Large intestine (tissue), 3 donors: ENCODE results near the gene LEAP2. TPM values are rescaled to one million over a fixed set of nuclear protein-coding genes. Genes with fewer than 3 reads are reported as not detected.

Experiments used
- DNase-seq, 2 donors: peaks; one replicate each; pipeline versions ENCODE4 v3.0.0 to v3.0.0-alpha.2; 2013
- H3K27ac ChIP-seq: one replicate; pipeline ENCODE4 v1.5.1; 2013; ENCODE audit warnings: low read length
- H3K27me3 ChIP-seq: 2 replicates; pipeline ENCODE4 v1.6.1; 2013; ENCODE audit warnings: low read length; ENCODE audit not compliant: control insufficient read depth, insufficient read depth
- H3K36me3 ChIP-seq: 2 replicates; pipeline ENCODE4 v1.6.1; 2013; ENCODE audit warnings: low read length; ENCODE audit not compliant: control insufficient read depth, insufficient read depth
- H3K4me1 ChIP-seq: one replicate; pipeline ENCODE4 v1.6.1; 2013; ENCODE audit warnings: low read length; ENCODE audit not compliant: control insufficient read depth, insufficient read depth
- H3K4me3 ChIP-seq: one replicate; pipeline ENCODE4 v1.5.1; 2013; ENCODE audit warnings: low read length
- H3K9me3 ChIP-seq: one replicate; pipeline ENCODE4 v1.6.1; 2013; ENCODE audit warnings: mild to moderate bottlenecking, low read depth, low read length, moderate library complexity; ENCODE audit not compliant: control insufficient read depth
- WGBS: methylation state at CpG from one replicate; pipeline ENCODE4 v1.1.5; 2013; ENCODE audit warnings: low lambda C conversion rate; ENCODE audit not compliant: insufficient coverage; 5-methylcytosine and 5-hydroxymethylcytosine counted together
- polyA plus RNA-seq: library from polyadenylated mRNA; unstranded; fragments of 120-200 nt; gene quantifications from one replicate; pipeline ENCODE4 v1.2.1, GENCODE V29; 2013

LEAP2 gene
- polyA plus RNA-seq, 1 donor, result 12.3 TPM

DNA sequence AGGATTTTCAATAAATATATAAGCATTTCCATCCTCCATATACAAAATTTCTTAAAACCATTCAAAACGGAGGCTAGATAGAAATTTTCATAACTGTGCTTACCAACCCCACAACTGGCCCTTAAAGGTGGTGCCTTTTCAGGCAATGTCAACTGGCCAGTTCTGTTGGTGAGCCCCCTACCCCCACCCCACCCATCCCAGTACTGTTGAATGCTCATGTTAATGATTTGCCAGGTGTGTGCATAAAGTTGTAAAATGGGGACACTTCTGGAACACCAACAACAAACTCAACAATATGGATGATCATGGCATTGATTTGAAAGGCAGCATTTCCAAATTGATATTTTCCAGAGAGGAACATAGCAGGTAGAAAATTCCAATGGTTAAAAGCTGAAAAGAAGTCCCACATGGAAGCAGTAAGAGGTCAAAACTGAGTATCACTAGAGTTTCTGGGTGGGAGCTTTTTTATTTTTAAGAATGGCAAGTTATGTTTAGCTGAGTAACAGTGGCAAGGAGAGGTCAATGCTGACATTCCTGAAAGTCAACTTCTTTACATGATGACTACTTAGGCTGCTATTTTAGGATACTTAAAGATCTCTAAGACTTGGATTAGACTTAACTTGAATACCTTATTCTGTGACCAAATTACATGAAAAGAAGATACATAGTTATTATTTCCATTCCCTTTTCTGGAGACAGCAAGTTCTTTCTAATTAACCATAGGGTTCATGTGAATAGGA is 2.7 kb downstream of the LEAP2 start:
- peaks cover 29% of the 10 kb centered on the region for H3K4me1 ChIP-seq
- WGBS, result 86% methylated on average over 1 of the region's 1 CpG
- H3K4me3 ChIP-seq, result no peak overlapping the region
- H3K9me3 ChIP-seq, result peaks cover 2% of the 10 kb centered on the region
- H3K27ac ChIP-seq, result no peak overlapping the region
- DNase-seq, result no peak
- peaks cover 36% of the 10 kb centered on the region for H3K36me3 ChIP-seq
- H3K27me3 ChIP-seq, result no peaks in the 10 kb centered on the region

DNA sequence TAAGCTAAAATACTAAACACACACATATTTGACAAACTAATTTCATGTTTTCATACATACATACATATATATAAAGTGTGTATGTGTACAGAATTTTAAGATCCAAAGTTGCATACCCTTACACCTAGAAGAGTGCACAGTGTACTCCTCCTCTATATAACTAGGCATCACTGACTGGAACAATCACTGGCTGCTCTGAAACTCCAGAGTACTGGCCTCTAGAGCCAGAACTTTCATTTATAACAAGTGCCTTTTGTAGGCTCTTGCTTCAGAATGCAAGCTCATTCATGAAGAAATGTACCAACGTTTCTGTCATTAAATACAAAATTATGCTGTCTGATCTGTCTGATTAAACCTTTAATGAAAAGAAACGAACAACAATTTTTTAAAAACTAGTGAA is 4.0 kb downstream of the LEAP2 start:
- Histone ChIP-seq H3K9me3 (peaks cover 2% of the 10 kb centered on the region), H3K27me3 (no peaks in the 10 kb centered on the region), H3K4me1 (peaks cover 16% of the 10 kb centered on the region), H3K27ac (no peak overlapping the region), H3K4me3 (no peak overlapping the region), H3K36me3 (peaks cover 44% of the 10 kb centered on the region)
- no CpG with 5 or more reads among the region's 2 CpGs for WGBS
- no peak for DNase-seq

DNA sequence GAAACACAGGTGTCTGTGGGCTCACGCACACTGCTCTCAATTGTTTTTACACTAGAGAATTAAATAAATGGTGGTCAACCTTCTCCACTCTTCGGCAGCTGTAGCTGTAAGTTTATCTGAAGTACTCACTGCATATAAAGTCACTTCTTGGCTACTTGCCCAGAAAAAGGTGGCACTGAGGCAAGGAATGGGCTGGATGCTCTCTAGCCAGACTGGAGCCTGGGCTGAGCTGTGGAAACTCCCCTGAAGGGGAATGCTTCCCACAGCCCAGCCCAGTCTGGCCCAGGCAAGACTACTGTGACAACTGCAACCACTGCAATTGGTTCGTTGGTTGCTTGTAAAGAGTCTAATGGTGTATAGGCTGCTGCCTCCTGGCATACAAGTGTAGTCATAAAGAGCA is 4.5 kb downstream of the LEAP2 start:
- Histone ChIP-seq H3K9me3 (peaks cover 2% of the 10 kb centered on the region), H3K36me3 (peaks cover 48% of the 10 kb centered on the region), H3K4me1 (peaks cover 11% of the 10 kb centered on the region), H3K27ac (no peak overlapping the region), H3K27me3 (no peaks in the 10 kb centered on the region), H3K4me3 (no peak overlapping the region)
- WGBS, result no CpG with 5 or more reads among the region's 3 CpGs
- peak in 1 of 2 donors; percentile 21 for DNase-seq

DNA sequence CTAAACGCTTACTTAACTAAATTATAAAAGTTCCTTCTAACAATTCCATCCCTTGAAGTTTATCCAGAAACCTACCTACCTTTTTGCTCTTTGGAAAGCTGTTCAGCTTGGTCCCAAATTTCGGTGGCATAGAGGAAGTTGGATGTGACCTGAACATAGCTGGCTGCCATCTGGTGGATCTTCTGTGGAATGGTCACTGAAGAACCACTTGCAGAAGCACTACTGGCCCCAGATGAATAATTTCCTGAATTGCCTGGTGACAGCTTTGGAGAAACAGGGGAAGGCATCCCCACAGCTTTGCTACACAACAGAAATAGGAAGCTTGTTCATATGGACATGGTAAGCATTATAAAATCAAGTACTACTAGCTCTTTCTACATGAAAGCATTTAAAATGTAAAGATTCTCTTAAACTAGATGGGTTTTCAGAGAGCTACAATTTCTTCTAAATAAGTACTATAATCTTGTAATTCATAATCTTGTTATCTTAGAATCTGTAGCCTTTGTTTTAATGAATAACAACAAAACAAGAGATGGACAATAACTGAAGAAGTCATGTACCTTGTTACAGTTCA is 9.9 kb downstream of the LEAP2 start:
- H3K27ac ChIP-seq, result no peak overlapping the region
- no peaks in the 10 kb centered on the region for H3K27me3 ChIP-seq
- no peaks in the 10 kb centered on the region for H3K4me1 ChIP-seq
- no peak overlapping the region for H3K4me3 ChIP-seq
- H3K36me3 ChIP-seq, result peaks cover 67% of the 10 kb centered on the region
- DNase-seq, result peak; percentile 57 to 65
- WGBS, result 67% methylated on average over 1 of the region's 2 CpGs
- no peaks in the 10 kb centered on the region for H3K9me3 ChIP-seq

DNA sequence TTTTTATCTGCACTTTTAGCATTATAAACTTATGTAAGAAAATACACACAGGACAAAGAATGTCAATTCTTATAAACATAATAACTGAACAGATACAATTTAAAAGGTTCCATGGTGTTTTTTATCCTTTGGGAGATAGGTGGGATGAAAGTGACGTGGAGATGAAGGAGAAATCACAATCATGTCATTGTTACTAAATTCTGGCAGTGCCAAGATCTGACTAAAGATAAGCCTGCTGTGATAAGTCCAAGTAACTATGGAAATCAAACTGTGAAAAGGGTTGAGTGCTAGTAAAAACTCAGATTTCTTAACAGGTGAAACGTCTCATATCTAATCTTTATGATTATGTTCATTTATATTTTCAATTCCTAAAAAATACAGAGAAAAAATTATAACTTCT is 11.1 kb downstream of the LEAP2 start:
- Histone ChIP-seq H3K36me3 (peaks cover 69% of the 10 kb centered on the region), H3K4me3 (no peak overlapping the region), H3K9me3 (no peaks in the 10 kb centered on the region), H3K4me1 (no peaks in the 10 kb centered on the region), H3K27ac (no peak overlapping the region), H3K27me3 (no peaks in the 10 kb centered on the region)
- no peak for DNase-seq
- WGBS, result 92% methylated on average over 2 of the region's 2 CpGs

DNA sequence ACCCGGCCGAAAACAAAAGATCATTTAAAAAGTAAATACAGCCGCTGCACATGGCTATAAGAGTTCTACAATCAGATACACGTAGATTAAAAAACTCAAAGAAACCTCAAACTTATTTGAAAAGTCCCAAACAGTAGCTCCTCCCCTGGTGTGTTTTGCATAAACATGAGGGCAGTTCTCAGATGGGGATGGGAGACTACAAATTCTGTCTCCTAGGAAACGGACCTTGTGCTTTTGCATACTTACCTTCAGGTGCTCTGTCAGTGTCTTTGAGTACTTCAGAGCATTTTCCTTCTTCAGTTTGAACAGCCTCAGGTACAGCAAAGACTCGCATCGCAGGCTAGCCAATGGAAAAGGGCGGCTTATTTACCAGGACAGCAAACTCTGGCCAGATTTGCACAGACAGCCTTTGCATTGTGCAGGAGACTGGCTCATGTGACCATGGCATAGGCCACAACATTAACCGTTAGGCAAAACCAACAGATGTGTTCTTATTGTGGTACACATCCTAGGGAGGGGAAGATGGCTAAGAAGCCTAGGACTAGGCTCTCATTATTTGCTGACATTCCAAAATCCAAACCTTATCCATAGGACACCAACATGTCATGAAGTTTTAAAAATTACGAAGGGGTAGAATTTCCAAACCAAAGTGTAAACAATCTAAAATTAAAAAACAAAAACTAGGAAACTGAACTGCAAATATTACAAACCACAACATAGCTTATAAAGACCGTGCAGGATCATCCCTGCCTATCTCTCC is 12.8 kb downstream of the LEAP2 start:
- DNase-seq, result no peak
- Histone ChIP-seq H3K36me3 (peaks cover 68% of the 10 kb centered on the region), H3K27me3 (no peaks in the 10 kb centered on the region), H3K4me3 (no peak overlapping the region), H3K27ac (no peak overlapping the region), H3K9me3 (no peaks in the 10 kb centered on the region), H3K4me1 (no peaks in the 10 kb centered on the region)
- 95% methylated on average over 3 of the region's 11 CpGs for WGBS

DNA sequence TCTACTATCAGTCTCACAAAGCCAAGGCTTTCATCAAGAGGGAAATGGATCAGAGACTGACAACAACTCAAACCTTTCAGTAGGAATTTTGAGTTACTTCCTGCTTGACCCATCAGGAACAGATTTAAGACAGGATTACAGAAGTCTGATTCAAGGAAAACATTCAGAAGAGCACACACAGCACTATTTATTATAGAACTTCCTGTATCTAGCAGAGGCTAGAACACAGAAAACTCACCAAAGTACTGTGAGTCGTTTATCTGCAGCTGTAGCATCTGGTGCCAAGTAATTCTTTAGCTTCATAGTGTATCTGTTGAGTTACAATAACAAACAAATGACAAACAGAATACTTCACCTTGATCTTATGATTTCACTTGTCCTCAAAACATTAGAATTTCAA is 13.8 kb downstream of the LEAP2 start:
- Histone ChIP-seq H3K36me3 (peaks cover 64% of the 10 kb centered on the region), H3K27ac (no peak overlapping the region)
- WGBS, result no CpG with 5 or more reads among the region's 1 CpG

DNA sequence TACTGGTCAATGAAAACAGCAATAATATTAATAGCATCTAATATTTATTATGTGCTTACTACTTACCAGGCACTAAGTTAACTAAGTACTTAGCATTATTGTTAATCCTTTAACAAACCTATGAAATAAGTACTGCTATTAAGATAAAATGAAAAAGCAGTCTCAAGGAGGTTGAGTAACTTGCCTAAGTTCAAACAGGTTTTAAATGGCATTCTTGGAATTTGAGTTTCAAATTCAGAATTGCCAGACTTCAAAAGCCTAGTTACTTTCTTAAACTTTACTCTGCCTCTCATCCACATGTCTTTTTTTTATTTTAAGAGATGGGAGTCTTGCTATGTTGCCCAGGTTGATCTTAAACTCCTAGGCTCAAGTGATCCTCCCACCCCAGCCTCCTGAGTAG is 16.0 kb downstream of the LEAP2 start:
- peaks cover 72% of the 10 kb centered on the region for H3K36me3 ChIP-seq
- H3K4me3 ChIP-seq, result no peak overlapping the region
- no peak for DNase-seq
- no peaks in the 10 kb centered on the region for H3K4me1 ChIP-seq
- no peaks in the 10 kb centered on the region for H3K9me3 ChIP-seq
- no peaks in the 10 kb centered on the region for H3K27me3 ChIP-seq
- no peak overlapping the region for H3K27ac ChIP-seq

More for the DNA sequence above, 13.8 kb downstream of the LEAP2 start:
- no peak overlapping the region for H3K4me3 ChIP-seq
- no peaks in the 10 kb centered on the region for H3K27me3 ChIP-seq
- no peaks in the 10 kb centered on the region for H3K4me1 ChIP-seq
- no peak for DNase-seq
- H3K9me3 ChIP-seq, result no peaks in the 10 kb centered on the region

DNA sequence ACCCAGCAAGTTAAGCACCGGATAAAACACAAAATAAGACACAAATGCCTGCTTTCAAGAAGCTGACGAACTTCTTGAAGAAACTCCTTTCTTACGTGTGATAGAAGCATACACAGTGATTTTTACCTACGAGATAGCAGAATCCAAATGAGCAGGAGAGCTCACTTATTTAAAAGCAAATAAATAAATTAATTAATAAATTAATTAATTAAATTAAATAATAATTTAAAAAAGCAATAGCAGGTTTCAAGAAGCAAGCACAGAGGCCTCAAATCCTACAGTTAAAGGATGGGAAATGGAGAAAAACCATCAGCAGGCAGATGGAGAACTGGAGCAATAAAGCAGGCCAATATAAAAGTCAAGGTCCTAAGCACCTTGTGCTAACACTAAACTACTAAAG is 17.3 kb downstream of the LEAP2 start:
- 100% methylated on average over 3 of the region's 4 CpGs for WGBS
- Histone ChIP-seq H3K4me1 (no peaks in the 10 kb centered on the region), H3K36me3 (peaks cover 75% of the 10 kb centered on the region), H3K4me3 (no peak overlapping the region), H3K9me3 (no peaks in the 10 kb centered on the region), H3K27ac (no peak overlapping the region), H3K27me3 (no peaks in the 10 kb centered on the region)
- DNase-seq, result no peak

DNA sequence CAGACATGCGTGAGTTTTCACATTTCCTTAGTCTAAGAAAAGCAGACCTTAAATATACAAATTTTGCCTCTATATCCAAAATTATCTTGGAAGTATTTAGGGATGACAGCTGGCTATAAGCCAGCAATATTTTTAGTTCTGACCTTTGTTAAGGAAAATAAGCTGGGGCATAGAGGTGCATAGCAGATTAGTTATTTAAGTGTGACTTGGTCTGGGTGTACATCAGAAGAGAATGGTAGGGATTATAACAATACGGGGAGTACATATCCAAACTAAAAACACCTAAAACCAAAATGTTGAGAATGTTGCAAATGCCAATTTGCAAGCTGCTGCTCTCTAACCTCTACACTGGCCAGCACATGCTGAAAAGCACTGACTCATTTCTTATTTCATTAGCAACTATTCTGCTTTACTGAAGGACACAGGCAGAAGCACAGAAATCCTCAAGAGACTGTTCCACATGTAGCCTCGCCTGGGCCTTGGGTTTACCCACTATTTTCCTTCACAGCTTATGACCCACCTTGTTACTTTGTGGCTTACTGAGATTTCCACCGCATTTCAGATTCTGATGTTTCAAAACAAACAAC is 22.3 kb downstream of the LEAP2 start:
- Histone ChIP-seq H3K36me3 (peaks cover 64% of the 10 kb centered on the region), H3K27me3 (no peaks in the 10 kb centered on the region), H3K9me3 (no peaks in the 10 kb centered on the region), H3K4me3 (no peak overlapping the region), H3K27ac (no peak overlapping the region), H3K4me1 (no peaks in the 10 kb centered on the region)
- no peak for DNase-seq
- WGBS, result no CpG with 5 or more reads among the region's 4 CpGs
